Measurements from ENCODE around the gene GRPEL1. TPM values are rescaled to one million over a fixed set of nuclear protein-coding genes. Genes with fewer than 3 reads are reported as not detected.
"Not testable (repeated sequence)": the region's sequence is repeated elsewhere in the genome, so short reads cannot be mapped to it uniquely, and the experiment has no call there.

Gene GRPEL1
- total RNA-seq, 2 experiments from 2014 or later: 113 TPM

- ChIA-PET CTCF (no interaction called here), POLR2A (no interaction called here)
Measured at GRCh38 chr4:7095611-7096155, 27.8 kb upstream of the GRPEL1 start.

GRCh38 chr4:7094916-7095315, 27.1 kb upstream of the GRPEL1 start:
- ChIA-PET CTCF (no interaction called here), POLR2A (interaction anchor here (0.6 kb wide), 1 partner anchor 37 kb away, joined by 4 read pairs; no protein-coding TSS in a partner anchor)

- ChIA-PET CTCF (no interaction called here), POLR2A (no interaction called here)
Measured at GRCh38 chr4:7092026-7092425, 24.2 kb upstream of the GRPEL1 start.

GRCh38 chr4:7089213-7089986, 21.5 kb upstream of the GRPEL1 start:
- CTCF ChIA-PET: no interaction called here
- POLR2A ChIA-PET: no interaction called here

GRCh38 chr4:7087036-7087435, 19.2 kb upstream of the GRPEL1 start:
- POLR2A ChIA-PET: no interaction called here
- CTCF ChIA-PET: interaction anchor here (2.3 kb wide), 1 partner anchor 15 kb away, joined by 8 read pairs; no protein-coding TSS in a partner anchor

GRCh38 chr4:7086384-7086783, 18.5 kb upstream of the GRPEL1 start:
- POLR2A ChIA-PET: no interaction called here
- CTCF ChIA-PET: interaction anchor here (2.3 kb wide), 1 partner anchor 15 kb away, joined by 8 read pairs; no protein-coding TSS in a partner anchor

GRCh38 chr4:7084564-7084961, 16.7 kb upstream of the GRPEL1 start:
- CTCF ChIA-PET: interaction anchor here (2.3 kb wide), 1 partner anchor 17 kb away, joined by 8 read pairs; no protein-coding TSS in a partner anchor
- POLR2A ChIA-PET: not testable (repeated sequence)

GRCh38 chr4:7083597-7084563, 16.0 kb upstream of the GRPEL1 start:
- ChIA-PET CTCF (interaction anchor here (0.6 to 0.7 kb wide), 3 partner anchors 19 to 991 kb away, joined by 3 to 5 read pairs (median 4); no protein-coding TSS in a partner anchor), POLR2A (interaction anchor here (0.7 kb wide), 1 partner anchor 40 kb away, joined by 4 read pairs; no protein-coding TSS in a partner anchor)

- CTCF ChIA-PET: interaction anchor here (1.6 kb wide), 1 partner anchor 9 kb away, joined by 4 read pairs; no protein-coding TSS in a partner anchor
- POLR2A ChIA-PET: not testable (repeated sequence)
Measured at GRCh38 chr4:7079909-7080308, 12.0 kb upstream of the GRPEL1 start.

- CTCF ChIA-PET: interaction anchor here (1.6 kb wide), 1 partner anchor 8 kb away, joined by 4 read pairs; no protein-coding TSS in a partner anchor
- POLR2A ChIA-PET: interaction anchor here (0.6 kb wide), 1 partner anchor 12 kb away, joined by 3 read pairs; the partner anchor contains the start of gene GRPEL1
Measured at GRCh38 chr4:7079483-7079882, 11.6 kb upstream of the GRPEL1 start.

GRCh38 chr4:7078025-7078424, 10.2 kb upstream of the GRPEL1 start:
- POLR2A ChIA-PET: no interaction called here
- CTCF ChIA-PET: no interaction called here

- ChIA-PET POLR2A (interaction anchor here (1.1 kb wide), 1 partner anchor 9 kb away, joined by 4 read pairs; the partner anchor contains the start of gene GRPEL1), CTCF (no interaction called here)
Measured at GRCh38 chr4:7077371-7077770, 9.5 kb upstream of the GRPEL1 start.

- POLR2A ChIA-PET: interaction anchor here (1.1 kb wide), 1 partner anchor 9 kb away, joined by 4 read pairs; the partner anchor contains the start of gene GRPEL1
- CTCF ChIA-PET: no interaction called here
Measured at GRCh38 chr4:7076696-7077082, 8.8 kb upstream of the GRPEL1 start.

GRCh38 chr4:7075962-7076695, 8.3 kb upstream of the GRPEL1 start:
- POLR2A ChIA-PET: no interaction called here
- CTCF ChIA-PET: no interaction called here

GRCh38 chr4:7074426-7074825, 6.6 kb upstream of the GRPEL1 start:
- ChIA-PET POLR2A (no interaction called here), CTCF (no interaction called here)

- ChIA-PET CTCF (no interaction called here), POLR2A (no interaction called here)
Measured at GRCh38 chr4:7073526-7074390, 5.9 kb upstream of the GRPEL1 start.

- CTCF ChIA-PET: no interaction called here
- POLR2A ChIA-PET: interaction anchor here (0.6 kb wide), 1 partner anchor 10 kb away, joined by 3 read pairs; no protein-coding TSS in a partner anchor
Measured at GRCh38 chr4:7073059-7073458, 5.2 kb upstream of the GRPEL1 start.

Measured in activated CD8-positive, alpha-beta memory T cell treated with anti-CD3 and anti-CD28 coated beads for 36 hours (primary cell).